Measurements from ENCODE around the gene UEVLD.

UEVLD gene

DNA sequence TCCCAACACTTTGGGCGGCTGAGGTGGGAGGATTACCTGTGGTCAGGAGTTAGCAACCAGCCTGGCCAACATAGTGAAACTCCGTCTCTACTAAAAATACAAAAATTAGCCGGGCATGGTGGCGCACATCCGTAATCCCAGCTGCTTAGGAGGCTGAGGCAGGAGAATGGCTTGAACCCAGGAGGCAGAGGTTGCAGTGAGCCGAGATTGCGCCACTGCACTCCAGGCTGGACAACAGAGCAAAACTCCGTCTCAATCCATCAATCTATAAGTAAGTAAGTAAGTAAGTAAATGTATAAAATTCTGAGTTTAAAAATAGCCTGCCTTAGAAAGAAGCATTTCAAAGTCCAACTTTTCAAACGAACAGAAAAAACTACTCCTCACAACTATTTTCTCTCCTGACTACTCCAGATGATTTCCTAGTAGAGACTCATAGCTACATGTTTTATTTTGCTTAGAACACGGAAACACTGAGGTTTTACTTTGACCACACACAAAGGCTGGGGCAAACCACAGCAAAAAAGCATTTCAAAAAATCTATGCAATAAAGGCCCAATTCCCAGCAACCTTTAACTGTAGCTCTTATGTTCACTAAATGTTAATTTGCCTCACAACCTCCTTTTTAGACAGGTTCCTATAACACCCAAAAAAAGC, 29.3 kb upstream of the UEVLD start:
- H3K27ac ChIP-seq = no peak overlapping the region
- H3K4me3 ChIP-seq = no peak overlapping the region
- H3K36me3 ChIP-seq (ENCODE audit: insufficient read depth, low read length) = peaks cover 28% of the 10 kb centered on the region
- TF ChIP-seq EZH2 (IDR thresholded peaks at IDR 0.05) (no peak), FOXP2 (optimal IDR thresholded peaks at IDR 0.05; ENCODE audit: control extremely low read depth, extremely low read length, insufficient read depth) (no peak)
- no peak overlapping the region for H3K9ac ChIP-seq (ENCODE audit: insufficient read length)
- DNase-seq (ENCODE audit: low read depth, low spot score) = no peak
- H3K9me3 ChIP-seq (ENCODE audit: low read depth, low read length) = no peaks in the 10 kb centered on the region

DNA sequence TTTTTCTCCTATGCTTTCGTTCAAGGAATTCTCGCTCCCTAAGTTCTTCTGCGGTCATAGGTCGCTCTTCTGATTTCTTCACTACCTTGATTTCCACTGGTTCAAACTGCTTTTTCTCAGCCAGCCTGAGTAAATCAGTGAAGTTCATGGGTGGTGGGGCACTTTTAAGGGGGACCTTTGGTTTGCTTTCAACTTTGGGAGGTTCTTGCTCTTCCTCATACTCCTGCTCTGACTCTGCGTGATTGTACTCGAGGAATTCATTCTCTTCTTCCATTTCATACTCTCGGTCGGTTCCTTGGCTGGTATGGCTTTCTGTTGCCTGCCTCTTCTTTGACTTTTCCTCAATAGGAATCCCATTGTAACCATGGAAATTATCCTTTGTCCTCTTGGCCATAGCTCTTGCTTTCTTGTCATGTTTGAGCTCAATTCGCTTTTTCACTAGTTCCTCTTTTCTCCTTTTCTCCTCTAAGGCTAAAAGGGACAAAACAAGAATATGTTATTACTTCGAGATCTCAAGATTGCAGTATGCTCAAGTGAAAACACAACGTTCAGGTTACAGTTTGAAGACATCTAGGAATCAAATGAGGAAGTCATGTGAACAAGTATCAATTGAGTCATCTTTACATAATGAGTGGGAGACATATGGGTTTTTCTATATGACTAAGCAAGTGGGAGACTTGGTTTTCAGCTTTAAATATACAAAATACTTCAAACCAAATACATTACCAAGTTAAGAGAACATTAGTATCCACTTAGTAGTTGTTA, 27.3 kb upstream of the UEVLD start:
- Histone ChIP-seq H3K9me3 (ENCODE audit: low read depth, low read length) (no peaks in the 10 kb centered on the region), H3K4me3 (no peak overlapping the region), H3K9ac (ENCODE audit: insufficient read length) (no peak overlapping the region), H3K27ac (no peak overlapping the region), H3K36me3 (ENCODE audit: insufficient read depth, low read length) (peaks cover 34% of the 10 kb centered on the region)
- DNase-seq (ENCODE audit: low read depth, low spot score) = no peak
- TF ChIP-seq EZH2 (IDR thresholded peaks at IDR 0.05) (no peak), POLR2AphosphoS5 (IDR thresholded peaks at IDR 0.05; ENCODE audit: borderline replicate concordance, low read depth, low read length) (no peak), FOXP2 (optimal IDR thresholded peaks at IDR 0.05; ENCODE audit: control extremely low read depth, extremely low read length, insufficient read depth) (no peak)

DNA sequence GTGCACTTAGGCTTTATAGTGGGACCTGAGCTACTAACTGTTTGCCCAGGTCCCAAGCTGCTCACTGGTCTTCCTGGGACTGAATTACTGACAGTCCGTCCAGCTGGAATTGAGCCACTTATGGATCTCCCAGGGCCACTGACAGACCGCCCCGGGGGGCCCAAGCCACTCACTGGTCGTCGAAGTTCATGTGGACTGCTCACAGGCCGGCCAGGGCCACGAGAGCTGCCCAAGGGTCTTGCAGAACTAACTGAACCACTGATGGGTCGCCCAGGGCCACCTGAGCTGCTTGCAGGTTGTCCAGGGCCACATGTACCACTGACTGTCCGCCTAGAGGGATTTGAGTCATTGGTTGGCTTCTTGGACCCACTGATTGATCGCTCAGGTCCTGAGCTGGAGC, 26.1 kb upstream of the UEVLD start:
- Histone ChIP-seq H3K4me3 (no peak overlapping the region), H3K36me3 (ENCODE audit: insufficient read depth, low read length) (peaks cover 36% of the 10 kb centered on the region), H3K9ac (ENCODE audit: insufficient read length) (no peak overlapping the region), H3K9me3 (ENCODE audit: low read depth, low read length) (no peaks in the 10 kb centered on the region), H3K27ac (no peak overlapping the region)
- TF ChIP-seq FOXP2 (optimal IDR thresholded peaks at IDR 0.05; ENCODE audit: control extremely low read depth, extremely low read length, insufficient read depth) = no peak
- TF ChIP-seq EZH2 (IDR thresholded peaks at IDR 0.05) = no peak
- no peak for DNase-seq (ENCODE audit: low read depth, low spot score)

DNA sequence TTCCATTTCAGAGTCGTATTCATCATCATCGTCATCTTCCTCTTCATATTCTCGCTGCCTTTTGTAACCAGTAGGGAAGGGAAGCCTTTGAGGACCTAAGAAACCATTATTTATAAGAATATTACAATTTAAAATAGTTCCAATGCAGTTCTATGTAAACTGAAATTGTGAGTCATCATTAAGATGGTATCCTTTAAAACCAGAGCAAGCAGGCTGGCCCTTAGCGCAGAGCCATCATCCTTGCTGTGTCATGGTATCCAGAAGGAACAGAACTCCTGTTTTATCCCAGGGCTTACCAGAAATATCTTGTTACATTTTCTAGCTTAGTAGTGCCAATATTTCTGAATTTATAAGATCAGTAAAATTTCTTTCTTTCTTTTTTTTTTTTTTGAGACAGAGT, 23.9 kb upstream of the UEVLD start:
- H3K9me3 ChIP-seq (ENCODE audit: low read depth, low read length) = no peaks in the 10 kb centered on the region
- H3K9ac ChIP-seq (ENCODE audit: insufficient read length) = no peak overlapping the region
- no peak overlapping the region for H3K27ac ChIP-seq
- peaks cover 53% of the 10 kb centered on the region for H3K36me3 ChIP-seq (ENCODE audit: insufficient read depth, low read length)
- no peak for DNase-seq (ENCODE audit: low read depth, low spot score)
- H3K4me3 ChIP-seq = no peak overlapping the region
- TF ChIP-seq POLR2AphosphoS5 (IDR thresholded peaks at IDR 0.05; ENCODE audit: borderline replicate concordance, low read depth, low read length) (no peak), EZH2 (IDR thresholded peaks at IDR 0.05) (no peak), FOXP2 (optimal IDR thresholded peaks at IDR 0.05; ENCODE audit: control extremely low read depth, extremely low read length, insufficient read depth) (no peak)

DNA sequence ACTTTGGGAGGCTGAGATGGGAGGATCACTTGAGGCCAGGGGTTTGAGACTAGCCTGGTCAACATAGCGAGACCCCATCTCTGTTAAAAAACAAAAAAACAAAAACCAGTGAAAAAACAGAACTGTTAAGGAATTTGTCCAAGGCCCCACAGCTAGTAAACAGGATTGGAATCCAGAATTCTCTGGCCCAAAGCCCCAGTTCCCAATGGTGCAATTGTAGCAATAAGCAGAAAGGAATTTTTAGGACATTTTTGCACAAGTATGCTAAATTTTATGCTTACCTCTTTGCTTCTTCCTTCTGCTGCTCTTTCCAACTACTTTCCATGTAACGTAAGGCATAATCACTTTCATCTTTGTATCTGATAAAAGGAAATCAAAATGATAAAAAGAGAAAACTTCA, 22.7 kb upstream of the UEVLD start:
- Histone ChIP-seq H3K27ac (no peak overlapping the region), H3K9ac (ENCODE audit: insufficient read length) (no peak overlapping the region), H3K36me3 (ENCODE audit: insufficient read depth, low read length) (peaks cover 48% of the 10 kb centered on the region), H3K9me3 (ENCODE audit: low read depth, low read length) (no peaks in the 10 kb centered on the region), H3K4me3 (no peak overlapping the region)
- DNase-seq (ENCODE audit: low read depth, low spot score) = no peak
- no peak for TF ChIP-seq EZH2 (IDR thresholded peaks at IDR 0.05)
- TF ChIP-seq FOXP2 (optimal IDR thresholded peaks at IDR 0.05; ENCODE audit: control extremely low read depth, extremely low read length, insufficient read depth) = no peak
- no peak for TF ChIP-seq POLR2AphosphoS5 (IDR thresholded peaks at IDR 0.05; ENCODE audit: borderline replicate concordance, low read depth, low read length)

DNA sequence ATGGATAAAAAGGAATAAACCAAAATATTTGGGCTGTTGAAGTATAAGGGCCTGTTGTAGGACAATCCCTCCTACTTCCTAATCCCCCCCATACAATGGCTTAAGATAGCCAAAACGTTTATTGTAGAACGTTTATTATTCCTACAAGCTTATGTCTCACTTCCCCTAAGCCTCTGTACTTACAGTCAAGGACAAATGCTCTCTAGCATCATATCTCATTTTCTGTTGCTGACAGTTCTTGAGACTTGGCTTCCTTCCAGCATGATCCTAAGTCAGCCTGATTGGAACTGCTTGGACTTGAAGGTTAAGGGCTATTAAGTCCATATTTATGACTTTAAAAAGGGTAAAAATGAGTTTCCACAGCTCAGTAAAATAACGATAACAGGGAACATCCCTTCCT, 19.8 kb upstream of the UEVLD start:
- DNase-seq (ENCODE audit: low read depth, low spot score) = no peak
- Histone ChIP-seq H3K36me3 (ENCODE audit: insufficient read depth, low read length) (peaks cover 28% of the 10 kb centered on the region), H3K4me3 (no peak overlapping the region), H3K9ac (ENCODE audit: insufficient read length) (no peak overlapping the region), H3K27ac (no peak overlapping the region), H3K9me3 (ENCODE audit: low read depth, low read length) (no peaks in the 10 kb centered on the region)
- TF ChIP-seq FOXP2 (optimal IDR thresholded peaks at IDR 0.05; ENCODE audit: control extremely low read depth, extremely low read length, insufficient read depth) (no peak), POLR2AphosphoS5 (IDR thresholded peaks at IDR 0.05; ENCODE audit: borderline replicate concordance, low read depth, low read length) (no peak), EZH2 (IDR thresholded peaks at IDR 0.05) (no peak)

DNA sequence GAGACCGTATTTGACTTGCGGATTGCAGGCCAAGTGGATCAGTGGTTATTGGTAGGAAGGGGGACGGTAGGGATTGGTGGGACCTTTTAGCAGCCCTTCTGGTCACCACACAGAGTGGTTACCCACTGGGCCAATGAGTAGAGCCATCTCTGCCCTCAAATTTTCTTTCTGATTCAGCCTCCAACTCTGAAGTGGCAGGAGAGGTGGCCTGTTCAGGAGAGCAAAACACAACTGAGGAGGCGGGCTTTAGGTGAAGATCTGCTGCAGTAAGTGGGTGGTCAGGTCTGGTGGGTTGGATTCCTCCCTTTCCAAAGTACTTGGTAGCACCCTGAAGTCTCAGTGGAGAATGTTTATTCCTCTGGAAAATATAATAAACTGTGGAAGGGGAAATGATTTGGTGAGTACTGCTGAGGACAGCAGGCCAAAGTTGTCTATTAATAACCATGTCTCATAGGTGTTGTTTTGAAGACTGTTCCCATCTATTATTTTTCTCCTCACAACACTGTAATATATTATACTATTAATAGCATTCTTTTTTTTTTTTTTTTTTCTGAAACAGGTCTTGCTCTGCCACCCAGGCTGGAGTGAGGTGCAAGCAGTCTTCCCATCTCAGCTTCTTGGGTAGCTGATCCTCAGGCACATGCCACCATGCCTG, 12.5 kb upstream of the UEVLD start:
- TF ChIP-seq POLR2AphosphoS5 (IDR thresholded peaks at IDR 0.05; ENCODE audit: borderline replicate concordance, low read depth, low read length) (no peak), FOXP2 (optimal IDR thresholded peaks at IDR 0.05; ENCODE audit: control extremely low read depth, extremely low read length, insufficient read depth) (no peak), EZH2 (IDR thresholded peaks at IDR 0.05) (no peak)
- no peaks in the 10 kb centered on the region; the same call in 1 of the 2 replicates for H3K36me3 ChIP-seq (ENCODE audit: insufficient read depth, low read length)
- no peaks in the 10 kb centered on the region for H3K9me3 ChIP-seq (ENCODE audit: low read depth, low read length)
- no peak overlapping the region for H3K9ac ChIP-seq (ENCODE audit: insufficient read length)
- no peak overlapping the region for H3K4me3 ChIP-seq
- DNase-seq (ENCODE audit: low read depth, low spot score) = no peak
- H3K27ac ChIP-seq = no peak overlapping the region

DNA sequence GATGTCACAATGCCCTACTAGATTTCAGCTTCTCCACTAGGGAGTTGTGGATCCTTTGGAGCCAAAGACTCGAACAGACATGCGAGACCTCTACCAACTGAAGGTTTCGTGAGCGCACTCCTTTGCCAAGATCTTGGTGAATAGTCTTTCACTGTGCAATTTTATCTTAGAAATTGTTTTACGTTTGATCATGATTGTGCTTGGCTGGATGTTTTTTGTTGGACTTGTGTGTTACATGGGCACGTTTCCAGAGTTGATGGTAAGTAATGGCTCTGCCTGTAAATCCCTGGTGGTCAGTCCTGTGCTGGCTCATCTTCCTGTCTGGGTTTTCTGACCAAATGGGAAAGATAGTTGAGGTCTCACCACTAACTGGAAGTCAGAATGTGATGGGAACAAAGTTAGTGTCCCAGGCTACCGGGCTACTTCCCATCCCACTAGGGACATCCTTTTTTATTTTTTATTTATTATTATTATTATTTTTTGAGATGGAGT, 11.3 kb upstream of the UEVLD start, which contains the start of gene MISFA:
Gene MISFA, plus strand, starts transcription at position 51 of the 492 bp plus-strand sequence. Its CDS starts 140 bp downstream, at position 191.
- Histone ChIP-seq H3K4me3 (no peak within 1 kb of the TSS), H3K36me3 (ENCODE audit: insufficient read depth, low read length) (peaks cover 4% of the 10 kb centered on the region; the same call in 1 of the 2 replicates), H3K27ac (no peak within 1 kb of the TSS), H3K9ac (ENCODE audit: insufficient read length) (no peak within 1 kb of the TSS), H3K9me3 (ENCODE audit: low read depth, low read length) (no peaks in the 10 kb centered on the region)
- no peak for DNase-seq (ENCODE audit: low read depth, low spot score)
- no peak for TF ChIP-seq EZH2 (IDR thresholded peaks at IDR 0.05)
- no peak for TF ChIP-seq FOXP2 (optimal IDR thresholded peaks at IDR 0.05; ENCODE audit: control extremely low read depth, extremely low read length, insufficient read depth)
- no peak for TF ChIP-seq POLR2AphosphoS5 (IDR thresholded peaks at IDR 0.05; ENCODE audit: borderline replicate concordance, low read depth, low read length)

Measured in SK-N-MC (cell line).